GM12878 (cell line): ENCODE data around the gene HIVEP3. TPM values are rescaled to one million over a fixed set of nuclear protein-coding genes. Genes with fewer than 3 reads are reported as not detected.

Experiments
- MTA2 ChIP-seq: fragments of 450-650 bp; IDR thresholded peaks from 2 replicates; pipeline ENCODE4 v1.6.1; 2016; ENCODE audit warnings: low read depth, mild to moderate bottlenecking, moderate library complexity
- RFX5 ChIP-seq: IDR thresholded peaks from 2 replicates; pipeline ENCODE4 v1.6.1; 2011; ENCODE audit warnings: low read depth, low read length, improper control_type of control experiment
- SMARCA5 ChIP-seq: fragments of 450-650 bp; IDR thresholded peaks from 2 replicates; pipeline ENCODE4 v1.6.1; 2017; ENCODE audit warnings: mild to moderate bottlenecking
- TCF12 ChIP-seq: IDR thresholded peaks from 2 replicates; pipeline ENCODE4 v1.6.1; 2011; ENCODE audit warnings: low read depth, mild to moderate bottlenecking, low read length
- polyA plus RNA-seq, 11 experiments: library from polyadenylated mRNA; depleted of rRNA in 4 of 11; unstranded in 6 of 11; stranded (reverse) in 5 of 11; fragments of >200 nt; fragmentation: Nextera tagmentation in 4 of 11; fragmentation: Illumina TruSeq in 1 of 11; extraction: Ambion mirVana in 4 of 11; extraction: Trizol in 1 of 11; gene quantifications; 1 replicate in 1 of 11; 2 replicates in 10 of 11; pipeline versions ENCODE4 v1.2.1 to v1.2.3, GENCODE V29; 2011 to 2016; ENCODE audit warnings: inconsistent platforms in 2 of 11, missing spikeins in 2 of 11, low read depth in 1 of 11
- total RNA-seq, 4 experiments: library from RNA; depleted of rRNA in 3 of 4; stranded (reverse); fragments of >200 nt in 3 of 4; fragmentation: Illumina TruSeq in 1 of 4; extraction: Trizol in 1 of 4; gene quantifications; 2 replicates each; pipeline versions ENCODE4 v1.2.1 to v1.2.3, GENCODE V29; 2013 to 2021
- TF ChIP-seq, protein P1 (sequence below): fragments of 450-650 bp; IDR thresholded peaks from 2 replicates; pipeline ENCODE4 v1.6.1; 2017; ENCODE audit warnings: mild to moderate bottlenecking, moderate library complexity
- TF ChIP-seq, protein P2 (sequence below), 3 experiments: IDR thresholded peaks in 2 of 3; conservative IDR thresholded peaks in 1 of 3; 2 replicates each; pipeline ENCODE4 v1.5.1; 2011; ENCODE audit warnings: low read depth in 3 of 3, low read length in 3 of 3, mild to moderate bottlenecking in 3 of 3, control low read depth in 2 of 3, moderate library complexity in 2 of 3, inconsistent platforms in 1 of 3, mixed read lengths in 1 of 3; ENCODE audit not compliant: control insufficient read depth in 2 of 3, insufficient read depth in 1 of 3; ENCODE audit errors: extremely low read depth in 1 of 3

The HIVEP3 gene
- total and polyA plus RNA-seq, 10 of the 15 experiments (the other 5 are each of a cell fraction or from before 2014, with no cell fraction given) = 1.8 to 13.6 (median 3.8) TPM

DNA sequence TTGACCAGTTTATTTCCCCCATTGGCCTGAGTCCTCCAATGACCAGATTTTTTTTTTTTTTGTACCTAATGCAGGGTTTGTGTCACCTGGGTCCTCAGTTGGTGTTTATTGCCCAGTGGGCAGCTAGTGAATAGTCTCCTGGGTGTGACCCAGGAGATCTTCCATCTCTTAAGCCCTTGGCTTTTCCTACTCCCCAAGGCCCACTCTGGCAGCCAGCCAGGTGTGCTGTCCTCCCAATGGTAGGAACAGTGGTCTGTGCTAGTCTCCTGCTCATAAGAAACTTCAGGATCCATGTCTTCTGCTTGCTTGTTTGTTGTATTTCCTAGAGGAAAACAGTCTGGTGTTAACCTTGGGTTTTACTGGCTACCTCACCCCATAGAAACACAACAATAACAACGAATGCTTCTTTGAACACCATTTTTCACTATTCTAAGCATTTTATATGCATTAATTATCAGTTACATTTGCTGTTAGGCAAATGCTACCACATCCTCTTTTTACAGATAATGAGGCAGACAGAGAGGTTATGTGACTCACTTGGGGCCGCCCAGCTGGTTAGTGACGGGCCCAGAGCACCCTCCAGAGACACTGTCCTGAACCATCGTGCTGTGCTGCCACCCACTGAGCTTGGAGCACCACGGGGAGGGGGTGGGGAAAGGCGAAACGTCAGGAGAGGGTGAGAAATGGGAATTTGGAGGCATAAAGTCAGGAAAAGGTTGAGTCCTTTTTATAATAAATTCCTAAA is 107.5 kb downstream of the HIVEP3 start (continued):
- TF ChIP-seq, protein P1, sequence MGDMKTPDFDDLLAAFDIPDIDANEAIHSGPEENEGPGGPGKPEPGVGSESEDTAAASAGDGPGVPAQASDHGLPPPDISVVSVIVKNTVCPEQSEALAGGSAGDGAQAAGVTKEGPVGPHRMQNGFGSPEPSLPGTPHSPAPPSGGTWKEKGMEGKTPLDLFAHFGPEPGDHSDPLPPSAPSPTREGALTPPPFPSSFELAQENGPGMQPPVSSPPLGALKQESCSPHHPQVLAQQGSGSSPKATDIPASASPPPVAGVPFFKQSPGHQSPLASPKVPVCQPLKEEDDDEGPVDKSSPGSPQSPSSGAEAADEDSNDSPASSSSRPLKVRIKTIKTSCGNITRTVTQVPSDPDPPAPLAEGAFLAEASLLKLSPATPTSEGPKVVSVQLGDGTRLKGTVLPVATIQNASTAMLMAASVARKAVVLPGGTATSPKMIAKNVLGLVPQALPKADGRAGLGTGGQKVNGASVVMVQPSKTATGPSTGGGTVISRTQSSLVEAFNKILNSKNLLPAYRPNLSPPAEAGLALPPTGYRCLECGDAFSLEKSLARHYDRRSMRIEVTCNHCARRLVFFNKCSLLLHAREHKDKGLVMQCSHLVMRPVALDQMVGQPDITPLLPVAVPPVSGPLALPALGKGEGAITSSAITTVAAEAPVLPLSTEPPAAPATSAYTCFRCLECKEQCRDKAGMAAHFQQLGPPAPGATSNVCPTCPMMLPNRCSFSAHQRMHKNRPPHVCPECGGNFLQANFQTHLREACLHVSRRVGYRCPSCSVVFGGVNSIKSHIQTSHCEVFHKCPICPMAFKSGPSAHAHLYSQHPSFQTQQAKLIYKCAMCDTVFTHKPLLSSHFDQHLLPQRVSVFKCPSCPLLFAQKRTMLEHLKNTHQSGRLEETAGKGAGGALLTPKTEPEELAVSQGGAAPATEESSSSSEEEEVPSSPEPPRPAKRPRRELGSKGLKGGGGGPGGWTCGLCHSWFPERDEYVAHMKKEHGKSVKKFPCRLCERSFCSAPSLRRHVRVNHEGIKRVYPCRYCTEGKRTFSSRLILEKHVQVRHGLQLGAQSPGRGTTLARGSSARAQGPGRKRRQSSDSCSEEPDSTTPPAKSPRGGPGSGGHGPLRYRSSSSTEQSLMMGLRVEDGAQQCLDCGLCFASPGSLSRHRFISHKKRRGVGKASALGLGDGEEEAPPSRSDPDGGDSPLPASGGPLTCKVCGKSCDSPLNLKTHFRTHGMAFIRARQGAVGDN = no peak
- TF ChIP-seq TCF12 (no peak), SMARCA5 (peak; percentile 84; the same call in 1 of the 2 replicates), MTA2 (peak; percentile 52; the same call in 1 of the 2 replicates), RFX5 (no peak)
- TF ChIP-seq, protein P2, sequence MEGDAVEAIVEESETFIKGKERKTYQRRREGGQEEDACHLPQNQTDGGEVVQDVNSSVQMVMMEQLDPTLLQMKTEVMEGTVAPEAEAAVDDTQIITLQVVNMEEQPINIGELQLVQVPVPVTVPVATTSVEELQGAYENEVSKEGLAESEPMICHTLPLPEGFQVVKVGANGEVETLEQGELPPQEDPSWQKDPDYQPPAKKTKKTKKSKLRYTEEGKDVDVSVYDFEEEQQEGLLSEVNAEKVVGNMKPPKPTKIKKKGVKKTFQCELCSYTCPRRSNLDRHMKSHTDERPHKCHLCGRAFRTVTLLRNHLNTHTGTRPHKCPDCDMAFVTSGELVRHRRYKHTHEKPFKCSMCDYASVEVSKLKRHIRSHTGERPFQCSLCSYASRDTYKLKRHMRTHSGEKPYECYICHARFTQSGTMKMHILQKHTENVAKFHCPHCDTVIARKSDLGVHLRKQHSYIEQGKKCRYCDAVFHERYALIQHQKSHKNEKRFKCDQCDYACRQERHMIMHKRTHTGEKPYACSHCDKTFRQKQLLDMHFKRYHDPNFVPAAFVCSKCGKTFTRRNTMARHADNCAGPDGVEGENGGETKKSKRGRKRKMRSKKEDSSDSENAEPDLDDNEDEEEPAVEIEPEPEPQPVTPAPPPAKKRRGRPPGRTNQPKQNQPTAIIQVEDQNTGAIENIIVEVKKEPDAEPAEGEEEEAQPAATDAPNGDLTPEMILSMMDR (IDR thresholded peaks at IDR 0.05 in 2 of 3, conservative IDR thresholded peaks at IDR 0.05 in 1 of 3; ENCODE audit: control insufficient read depth in 2 of 3, extremely low read depth in 1 of 3, insufficient read depth in 1 of 3, low read depth in 3 of 3, low read length in 3 of 3) = peak in 1 of 3 experiments; percentile 53; a peak in 2 of 6 replicates
